Measurements from ENCODE around the gene PRSS57.

DNA sequence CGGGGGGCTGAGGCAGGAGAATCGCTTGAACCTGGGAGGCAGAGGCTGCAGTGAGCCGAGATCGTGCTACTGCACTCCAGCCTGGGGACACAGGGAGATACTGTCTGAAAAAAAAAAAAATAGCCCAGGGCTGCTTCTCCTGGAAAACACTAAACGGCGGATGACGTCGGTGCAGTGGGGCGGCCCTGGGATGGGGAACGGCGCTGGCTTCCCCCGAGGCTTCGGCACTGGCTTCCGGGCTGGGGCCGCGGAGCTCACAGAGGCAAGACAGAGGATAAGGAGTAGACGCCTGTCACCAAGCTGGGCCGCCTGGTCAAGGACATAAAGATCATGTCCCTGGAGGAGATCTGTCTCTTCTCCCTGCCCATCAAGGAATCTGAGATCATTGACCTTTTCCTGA, 5.0 kb downstream of the PRSS57 start:
- TF ChIP-seq, protein P1, sequence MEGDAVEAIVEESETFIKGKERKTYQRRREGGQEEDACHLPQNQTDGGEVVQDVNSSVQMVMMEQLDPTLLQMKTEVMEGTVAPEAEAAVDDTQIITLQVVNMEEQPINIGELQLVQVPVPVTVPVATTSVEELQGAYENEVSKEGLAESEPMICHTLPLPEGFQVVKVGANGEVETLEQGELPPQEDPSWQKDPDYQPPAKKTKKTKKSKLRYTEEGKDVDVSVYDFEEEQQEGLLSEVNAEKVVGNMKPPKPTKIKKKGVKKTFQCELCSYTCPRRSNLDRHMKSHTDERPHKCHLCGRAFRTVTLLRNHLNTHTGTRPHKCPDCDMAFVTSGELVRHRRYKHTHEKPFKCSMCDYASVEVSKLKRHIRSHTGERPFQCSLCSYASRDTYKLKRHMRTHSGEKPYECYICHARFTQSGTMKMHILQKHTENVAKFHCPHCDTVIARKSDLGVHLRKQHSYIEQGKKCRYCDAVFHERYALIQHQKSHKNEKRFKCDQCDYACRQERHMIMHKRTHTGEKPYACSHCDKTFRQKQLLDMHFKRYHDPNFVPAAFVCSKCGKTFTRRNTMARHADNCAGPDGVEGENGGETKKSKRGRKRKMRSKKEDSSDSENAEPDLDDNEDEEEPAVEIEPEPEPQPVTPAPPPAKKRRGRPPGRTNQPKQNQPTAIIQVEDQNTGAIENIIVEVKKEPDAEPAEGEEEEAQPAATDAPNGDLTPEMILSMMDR (conservative IDR thresholded peaks at IDR 0.05; ENCODE audit: low read depth, low read length), result no peak
- TF ChIP-seq EZH2 (IDR thresholded peaks at IDR 0.05; ENCODE audit: low read length, unreplicated experiment), result no peak

Measured in PC-3 (cell line).